Activated naive CD8-positive, alpha-beta T cell treated with anti-CD3 and anti-CD28 coated beads, Interleukin-2, amount 50 U/mL, for 24 hours (primary cell): ENCODE measurements around the gene MYH15.
A peak's percentile ranks its signal among the peaks of the same experiment; 100 is the strongest.

ENCODE experiments used
- ATAC-seq: fragments of 150-1000 bp; cut with Tn5 transposase; one replicate; pipeline ENCODE4 v1.10.0; 2021
- DNase-seq: peaks from one replicate; pipeline ENCODE4 v3.0.0; 2021
- H3K27ac Mint-ChIP-seq: one replicate; pipeline ENCODE4 v1.8.0; 2021; ENCODE audit warnings: mild to moderate bottlenecking, mixed read lengths
- H3K27me3 Mint-ChIP-seq: one replicate; pipeline ENCODE4 v1.8.0; 2021; ENCODE audit warnings: mixed read lengths
- H3K36me3 Mint-ChIP-seq: one replicate; pipeline ENCODE4 v1.8.0; 2021; ENCODE audit warnings: low read depth, mixed read lengths
- H3K4me1 Mint-ChIP-seq: one replicate; pipeline ENCODE4 v1.8.0; 2021; ENCODE audit warnings: mixed read lengths
- H3K4me3 Mint-ChIP-seq: one replicate; pipeline ENCODE4 v1.8.0; 2021; ENCODE audit warnings: mild to moderate bottlenecking, moderate library complexity, mixed read lengths
- H3K9me3 Mint-ChIP-seq: one replicate; pipeline ENCODE4 v1.8.0; 2021; ENCODE audit warnings: mixed read lengths

MYH15 gene

GRCh38 chr3:108472001-108472591 is 38.3 kb downstream of the MYH15 start:
- Mint-ChIP-seq H3K27ac (no peak overlapping the region), H3K4me3 (no peak overlapping the region), H3K27me3 (peaks cover 7% of the 10 kb centered on the region), H3K9me3 (no peaks in the 10 kb centered on the region), H3K36me3 (no peaks in the 10 kb centered on the region), H3K4me1 (peaks cover 3% of the 10 kb centered on the region)
- peak; percentile 43 for ATAC-seq
- no peak for DNase-seq

- no peak for ATAC-seq
- no peak for DNase-seq
- Mint-ChIP-seq H3K27ac (no peak overlapping the region), H3K4me3 (no peak overlapping the region), H3K9me3 (no peaks in the 10 kb centered on the region), H3K36me3 (no peaks in the 10 kb centered on the region), H3K27me3 (peaks cover 7% of the 10 kb centered on the region), H3K4me1 (peaks cover 3% of the 10 kb centered on the region)
Observed at GRCh38 chr3:108471426-108471825, 39.0 kb downstream of the MYH15 start.

GRCh38 chr3:108469126-108469525 is 41.3 kb downstream of the MYH15 start:
- DNase-seq = no peak
- no peak for ATAC-seq
- Mint-ChIP-seq H3K4me3 (no peak overlapping the region), H3K36me3 (no peaks in the 10 kb centered on the region), H3K27ac (no peak overlapping the region), H3K4me1 (peaks cover 3% of the 10 kb centered on the region), H3K27me3 (peaks cover 7% of the 10 kb centered on the region), H3K9me3 (no peaks in the 10 kb centered on the region)

DNA sequence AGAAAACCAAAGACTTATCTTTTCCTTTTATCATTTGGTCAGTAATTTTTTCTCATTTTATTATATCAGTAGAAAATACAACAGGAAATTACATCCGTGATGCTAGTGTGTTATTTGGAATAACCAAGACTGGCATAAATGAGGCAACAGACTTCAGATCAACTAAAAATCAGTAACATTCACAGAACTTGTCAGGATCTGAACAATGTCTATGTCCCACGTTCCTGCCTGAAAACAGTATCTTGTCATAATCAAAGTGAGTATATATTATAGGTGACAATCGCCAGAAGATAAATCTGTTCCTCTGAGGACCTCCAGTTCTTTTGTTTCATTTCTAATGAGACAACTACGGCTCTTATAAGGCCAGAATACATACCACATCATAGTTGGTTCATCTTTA is 41.8 kb downstream of the MYH15 start:
- ATAC-seq = no peak
- no peak for DNase-seq
- Mint-ChIP-seq H3K4me3 (no peak overlapping the region), H3K27ac (no peak overlapping the region), H3K4me1 (peaks cover 3% of the 10 kb centered on the region), H3K9me3 (no peaks in the 10 kb centered on the region), H3K36me3 (no peaks in the 10 kb centered on the region), H3K27me3 (peaks cover 7% of the 10 kb centered on the region)

- Mint-ChIP-seq H3K36me3 (no peaks in the 10 kb centered on the region), H3K4me1 (no peaks in the 10 kb centered on the region), H3K9me3 (no peaks in the 10 kb centered on the region), H3K4me3 (no peak overlapping the region), H3K27me3 (no peaks in the 10 kb centered on the region), H3K27ac (no peak overlapping the region)
- DNase-seq (no peak), ATAC-seq (no peak)
Observed at GRCh38 chr3:108462899-108463298, 47.5 kb downstream of the MYH15 start.

- peaks cover 1% of the 10 kb centered on the region for H3K27me3 Mint-ChIP-seq
- no peaks in the 10 kb centered on the region for H3K36me3 Mint-ChIP-seq
- DNase-seq (no peak), ATAC-seq (no peak)
- H3K9me3 Mint-ChIP-seq = no peaks in the 10 kb centered on the region
- H3K27ac Mint-ChIP-seq = no peak overlapping the region
- no peaks in the 10 kb centered on the region for H3K4me1 Mint-ChIP-seq
- H3K4me3 Mint-ChIP-seq = no peak overlapping the region
Observed at GRCh38 chr3:108461661-108462111, 48.7 kb downstream of the MYH15 start.

- no peak for DNase-seq
- Mint-ChIP-seq H3K27me3 (peaks cover 1% of the 10 kb centered on the region), H3K9me3 (peaks cover 5% of the 10 kb centered on the region), H3K27ac (no peak overlapping the region), H3K36me3 (no peaks in the 10 kb centered on the region), H3K4me3 (no peak overlapping the region), H3K4me1 (no peaks in the 10 kb centered on the region)
- ATAC-seq = no peak
Observed at GRCh38 chr3:108459225-108459624, 51.2 kb downstream of the MYH15 start.

DNA sequence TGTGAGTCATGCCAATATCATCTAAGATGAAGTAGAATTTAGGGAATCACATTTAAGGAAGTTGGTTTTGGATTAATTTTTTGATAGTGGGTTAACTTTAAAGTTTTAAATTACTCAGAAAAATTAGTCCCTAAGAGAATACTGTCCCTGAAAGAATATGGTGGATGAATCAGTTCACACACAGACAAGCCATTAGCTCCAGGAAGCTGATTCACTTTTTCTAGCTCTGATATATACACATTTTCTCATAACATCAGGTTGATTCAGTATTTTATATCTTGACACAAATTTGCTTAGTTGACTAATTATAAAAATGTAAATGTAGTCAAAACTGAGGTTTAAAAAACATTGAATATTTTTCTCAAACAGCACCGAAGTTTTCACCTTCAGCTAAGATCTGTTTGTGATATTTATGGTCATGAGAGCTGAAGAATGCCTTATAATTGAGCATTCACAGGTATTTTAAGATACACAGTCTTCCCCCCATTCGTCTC is 55.1 kb downstream of the MYH15 start:
- DNase-seq = no peak
- Mint-ChIP-seq H3K27ac (no peak overlapping the region), H3K36me3 (no peaks in the 10 kb centered on the region), H3K4me3 (no peak overlapping the region), H3K9me3 (peaks cover 5% of the 10 kb centered on the region), H3K4me1 (no peaks in the 10 kb centered on the region), H3K27me3 (peaks cover 3% of the 10 kb centered on the region)
- ATAC-seq = no peak

DNA sequence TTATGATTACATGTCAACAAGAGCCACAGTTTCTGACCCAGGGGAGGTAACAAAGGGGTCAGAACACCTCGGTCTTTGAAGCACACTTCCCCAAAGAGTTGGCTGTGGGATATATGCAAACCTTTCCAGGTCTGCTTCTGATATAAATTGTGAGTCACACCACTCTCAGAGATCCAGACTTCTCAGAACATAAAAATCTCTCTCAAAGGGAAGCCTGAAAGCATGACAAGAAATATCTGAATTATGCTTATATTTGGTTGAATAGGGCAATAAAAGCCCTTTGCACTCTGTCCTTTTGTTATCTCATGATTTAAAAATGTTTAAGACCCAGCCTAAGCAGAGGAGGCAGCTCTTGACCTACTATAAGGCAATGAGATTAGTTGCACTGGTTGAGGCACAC is 56.8 kb downstream of the MYH15 start:
- peaks cover 9% of the 10 kb centered on the region for H3K9me3 Mint-ChIP-seq
- no peak overlapping the region for H3K27ac Mint-ChIP-seq
- no peak overlapping the region for H3K4me3 Mint-ChIP-seq
- ATAC-seq (no peak), DNase-seq (no peak)
- no peaks in the 10 kb centered on the region for H3K36me3 Mint-ChIP-seq
- peaks cover 3% of the 10 kb centered on the region for H3K27me3 Mint-ChIP-seq
- H3K4me1 Mint-ChIP-seq = no peaks in the 10 kb centered on the region

DNA sequence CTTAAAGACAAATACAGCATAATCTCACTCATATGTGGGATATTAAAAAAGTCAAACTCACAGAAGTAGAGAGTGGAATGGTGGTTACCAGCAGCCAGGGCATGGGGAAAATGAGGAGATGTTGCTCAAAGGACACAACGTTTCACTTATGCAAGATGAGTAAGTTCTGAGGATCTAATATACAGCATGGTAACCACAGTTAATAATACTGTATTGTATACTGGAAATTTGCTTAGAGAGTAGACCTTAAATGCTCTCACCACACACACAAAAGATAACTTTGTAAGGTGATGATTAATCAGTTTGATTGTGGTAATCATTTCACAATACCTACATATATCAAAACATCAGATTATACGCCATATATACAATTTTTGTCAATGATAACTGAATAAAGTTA is 60.0 kb downstream of the MYH15 start:
- H3K4me1 Mint-ChIP-seq = no peaks in the 10 kb centered on the region
- peaks cover 2% of the 10 kb centered on the region for H3K27me3 Mint-ChIP-seq
- ATAC-seq = no peak
- H3K4me3 Mint-ChIP-seq = no peak overlapping the region
- no peak for DNase-seq
- peaks cover 34% of the 10 kb centered on the region for H3K9me3 Mint-ChIP-seq
- peaks cover 2% of the 10 kb centered on the region for H3K36me3 Mint-ChIP-seq
- no peak overlapping the region for H3K27ac Mint-ChIP-seq

DNA sequence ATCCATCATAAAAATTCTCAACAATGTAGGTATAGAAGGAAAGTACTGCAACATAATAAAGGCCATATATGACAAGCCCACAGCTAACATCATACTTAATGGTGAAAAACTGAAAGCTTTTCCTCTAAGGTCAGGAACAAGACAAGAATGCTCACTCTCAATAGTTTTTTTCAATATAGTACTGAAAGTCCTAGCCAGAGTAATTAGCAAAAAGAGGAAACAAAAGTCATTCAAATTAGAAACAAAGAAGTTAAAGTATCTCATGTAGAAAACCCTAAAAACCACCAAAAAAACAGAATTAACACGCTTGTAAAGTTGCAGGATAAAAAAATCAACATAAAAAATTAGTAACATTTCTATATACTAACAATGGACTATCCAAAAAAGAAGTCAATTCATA is 61.8 kb downstream of the MYH15 start:
- Mint-ChIP-seq H3K27me3 (peaks cover 2% of the 10 kb centered on the region), H3K9me3 (peaks cover 29% of the 10 kb centered on the region), H3K36me3 (peaks cover 2% of the 10 kb centered on the region), H3K4me3 (no peak overlapping the region), H3K27ac (no peak overlapping the region), H3K4me1 (no peaks in the 10 kb centered on the region)
- ATAC-seq (no peak), DNase-seq (no peak)

- Mint-ChIP-seq H3K27me3 (peaks cover 2% of the 10 kb centered on the region), H3K27ac (no peak overlapping the region), H3K9me3 (peaks cover 29% of the 10 kb centered on the region), H3K4me3 (no peak overlapping the region), H3K36me3 (peaks cover 2% of the 10 kb centered on the region), H3K4me1 (no peaks in the 10 kb centered on the region)
- DNase-seq (no peak), ATAC-seq (no peak)
Observed at GRCh38 chr3:108447096-108447847, 63.1 kb downstream of the MYH15 start.

DNA sequence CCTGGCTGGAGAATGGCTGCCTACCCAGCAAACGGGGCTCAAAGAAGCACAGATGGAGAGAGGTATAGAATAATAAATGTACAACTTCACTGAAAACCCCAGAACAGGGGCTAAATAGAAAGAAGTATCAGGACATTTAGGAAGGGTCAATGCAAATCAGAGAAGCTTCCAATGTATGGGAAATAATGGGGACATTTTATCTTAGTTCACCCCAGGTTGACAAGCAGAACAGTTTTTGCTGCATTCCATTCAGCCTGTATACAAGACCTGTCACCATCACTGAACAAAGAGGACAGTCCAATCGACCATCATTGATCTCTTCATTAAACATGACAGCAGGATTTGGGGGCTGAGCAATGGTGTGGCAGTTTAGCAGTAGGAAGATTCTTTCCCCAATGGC is 68.1 kb downstream of the MYH15 start:
- Mint-ChIP-seq H3K4me1 (no peaks in the 10 kb centered on the region), H3K36me3 (peaks cover under 1% of the 10 kb centered on the region), H3K27me3 (no peaks in the 10 kb centered on the region), H3K4me3 (no peak overlapping the region), H3K27ac (no peak overlapping the region), H3K9me3 (peaks cover 15% of the 10 kb centered on the region)
- ATAC-seq = no peak
- no peak for DNase-seq

DNA sequence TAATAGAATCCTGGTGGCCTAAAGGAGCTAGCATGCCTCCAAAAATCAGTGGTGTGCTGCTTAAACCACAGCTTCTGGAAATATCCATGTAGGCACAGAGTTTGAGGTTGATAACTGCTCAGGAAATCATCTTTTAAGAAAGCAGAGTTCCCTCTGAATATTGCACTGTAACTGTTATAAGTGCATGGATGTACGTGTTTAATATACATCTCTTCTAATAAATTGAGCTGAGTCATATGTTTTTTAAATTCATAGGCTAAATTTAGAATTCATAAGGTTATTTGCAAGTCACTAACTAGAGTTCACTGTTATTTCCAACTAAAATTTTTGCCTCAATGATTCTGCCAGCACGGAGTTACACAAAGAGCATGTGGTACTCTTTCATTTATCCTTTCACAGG is 68.9 kb downstream of the MYH15 start:
- DNase-seq = no peak
- ATAC-seq = no peak
- no peak overlapping the region for H3K4me3 Mint-ChIP-seq
- no peaks in the 10 kb centered on the region for H3K27me3 Mint-ChIP-seq
- no peak overlapping the region for H3K27ac Mint-ChIP-seq
- H3K9me3 Mint-ChIP-seq = peaks cover 7% of the 10 kb centered on the region
- no peaks in the 10 kb centered on the region for H3K4me1 Mint-ChIP-seq
- H3K36me3 Mint-ChIP-seq = no peaks in the 10 kb centered on the region

DNA sequence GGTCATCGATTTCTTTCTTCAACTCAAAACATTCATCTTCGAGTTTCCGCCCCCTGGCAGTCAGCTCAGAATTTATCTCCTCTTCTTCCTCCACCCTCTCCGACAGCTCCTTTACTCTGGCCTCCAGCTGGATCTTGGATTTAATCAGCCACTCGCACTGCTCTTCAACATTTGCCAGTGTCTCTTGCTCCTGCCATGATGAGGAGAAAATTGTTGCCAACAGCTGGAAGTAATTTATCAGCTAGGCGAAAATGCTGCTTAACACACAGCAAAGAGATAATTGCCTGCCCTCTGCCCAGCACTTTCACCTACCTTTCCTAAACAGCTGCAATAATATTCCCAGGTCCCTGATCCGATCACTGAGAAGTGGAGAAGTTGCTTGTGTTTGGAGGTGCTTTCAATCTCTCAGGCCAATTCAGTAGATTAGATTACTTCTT is 69.3 kb downstream of the MYH15 start:
- no peaks in the 10 kb centered on the region for H3K36me3 Mint-ChIP-seq
- DNase-seq (no peak), ATAC-seq (no peak)
- no peaks in the 10 kb centered on the region for H3K4me1 Mint-ChIP-seq
- H3K27ac Mint-ChIP-seq = no peak overlapping the region
- no peak overlapping the region for H3K4me3 Mint-ChIP-seq
- no peaks in the 10 kb centered on the region for H3K27me3 Mint-ChIP-seq
- H3K9me3 Mint-ChIP-seq = peaks cover 3% of the 10 kb centered on the region
